Activated CD4-positive, alpha-beta T cell treated with anti-CD3 and anti-CD28 coated beads for 4 hours (primary cell): Measurements from ENCODE around the gene SLAMF9.

ENCODE experiments used
- DNase-seq, 2 donors: peaks; one replicate each; pipeline ENCODE4 v3.0.0-alpha.2; 2020

The SLAMF9 gene

DNA sequence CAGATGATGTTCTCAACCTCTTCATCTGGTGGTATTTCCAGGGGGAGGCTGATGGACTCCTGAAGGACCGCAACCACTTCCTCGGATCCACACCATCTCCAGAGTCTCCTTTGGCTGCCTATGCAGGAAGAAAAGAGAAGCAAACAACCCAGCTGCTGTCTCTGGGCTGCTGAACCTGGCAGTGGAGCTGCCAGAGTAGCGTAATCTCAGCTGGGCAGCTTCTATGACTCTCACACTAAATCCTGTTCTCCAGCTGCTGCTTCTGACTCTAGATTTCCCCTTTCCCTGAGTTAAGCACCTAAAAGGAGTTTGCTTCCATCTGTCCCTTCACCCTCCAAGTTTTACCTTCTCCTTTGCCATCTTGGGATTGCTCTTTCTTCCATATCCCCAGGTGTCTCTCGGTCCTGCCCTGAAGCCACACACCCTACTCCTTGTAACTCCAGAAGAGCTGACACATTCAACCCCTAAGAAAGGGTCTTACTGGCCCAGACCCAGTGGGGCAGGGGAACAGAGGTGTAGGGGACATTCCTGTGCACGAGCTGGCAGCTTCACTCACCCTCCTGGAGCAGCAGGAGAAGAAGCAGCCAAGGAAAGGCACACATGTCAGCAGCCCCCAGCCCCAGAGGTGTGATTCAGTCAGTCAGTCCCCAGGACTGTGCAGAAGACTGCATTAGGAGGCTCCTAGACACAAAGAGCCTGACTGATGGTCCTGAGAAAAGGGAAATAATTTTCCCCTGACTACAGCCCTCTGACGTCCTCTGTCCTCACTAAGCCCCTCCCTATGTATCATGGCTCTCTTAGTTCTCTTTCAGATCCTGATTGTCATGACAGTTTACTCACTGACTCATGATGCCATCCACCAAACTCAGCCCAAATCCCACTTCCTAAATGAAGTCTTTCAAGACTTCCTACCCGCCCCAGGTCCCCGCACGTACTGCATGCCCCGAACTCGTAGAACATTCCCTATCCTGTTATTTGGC, at the start of gene SLAMF9:
Gene SLAMF9, minus strand, starts transcription at position 702 of the 980 bp plus-strand sequence. Its CDS starts 100 bp downstream, at position 602.
- no peak for DNase-seq

DNA sequence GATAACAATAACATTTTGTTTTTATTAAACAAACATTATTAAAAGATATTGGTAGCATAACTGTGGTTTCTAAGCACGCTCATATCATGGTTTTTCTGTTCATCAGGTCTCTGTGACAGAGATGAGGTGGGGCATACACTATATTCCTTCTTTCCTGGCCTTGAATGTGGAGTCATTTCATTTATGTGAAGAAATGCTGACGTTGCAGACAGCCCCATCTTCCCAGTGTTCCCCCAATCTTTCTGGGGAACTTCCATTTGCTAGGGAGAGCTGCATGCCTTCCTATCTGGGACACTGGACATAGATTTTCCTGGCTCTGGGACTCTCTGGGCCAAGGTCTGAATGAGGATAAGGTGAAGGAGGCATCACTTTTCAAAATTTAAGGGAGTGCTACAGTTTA, 47.4 kb upstream of the SLAMF9 start:
- no peak for DNase-seq

DNA sequence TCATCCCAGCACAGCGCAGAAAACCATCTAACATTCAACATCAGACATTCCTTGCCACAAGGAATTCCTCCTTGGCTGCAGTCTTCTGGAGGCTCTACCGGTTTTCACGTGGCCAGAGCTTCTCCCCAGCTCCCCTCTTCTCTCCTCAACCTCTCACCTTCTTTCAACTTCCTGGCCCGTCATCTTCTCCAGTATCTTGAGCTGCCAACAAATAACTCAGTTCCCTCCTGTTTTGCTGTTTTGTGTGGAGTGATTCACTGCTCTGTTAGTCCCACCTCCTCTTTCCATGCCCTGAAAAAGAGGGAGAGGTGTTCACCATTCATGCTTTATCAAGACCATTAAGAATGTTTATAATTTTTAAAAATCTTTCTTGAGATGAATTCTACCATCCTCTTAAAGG, 45.2 kb upstream of the SLAMF9 start:
- DNase-seq = no peak

DNA sequence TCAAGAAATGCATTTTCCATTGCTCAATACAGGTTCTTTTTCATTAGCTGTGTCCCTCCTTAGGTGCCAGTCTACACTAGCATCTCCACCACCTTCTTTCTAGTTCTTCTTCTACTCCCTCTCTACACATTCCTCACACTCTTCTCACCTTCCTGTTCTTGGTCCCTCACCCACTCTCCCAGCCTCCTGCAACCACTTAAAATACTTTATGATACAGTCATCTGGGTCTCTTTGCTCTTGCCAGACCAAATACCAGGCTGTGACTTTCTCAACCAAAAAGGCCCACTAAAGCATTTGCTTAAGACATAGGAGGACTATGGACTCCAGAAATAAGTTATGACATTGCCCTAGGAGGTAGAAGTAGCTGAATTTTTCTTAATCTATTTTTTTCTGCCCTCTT, 42.6 kb upstream of the SLAMF9 start:
- no peak for DNase-seq

DNA sequence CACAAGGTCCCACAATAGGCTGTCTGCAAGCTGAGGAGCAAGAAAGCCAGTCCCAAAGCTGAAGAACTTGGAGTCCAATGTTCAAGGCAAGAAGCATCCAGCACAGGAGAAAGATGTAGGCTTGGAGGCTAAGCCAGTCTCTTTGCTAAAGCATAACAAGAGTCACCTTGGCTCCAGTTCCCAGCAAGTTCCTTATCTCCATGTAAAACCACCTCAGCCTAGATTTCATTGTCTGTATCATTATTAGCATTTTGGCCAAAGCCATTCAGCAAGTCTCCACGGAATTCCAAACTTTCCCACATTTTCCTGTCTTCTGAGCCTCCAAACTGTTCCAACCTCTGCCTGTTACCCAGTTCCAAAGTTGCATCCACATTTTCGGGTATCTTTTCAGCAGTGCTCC, 40.9 kb upstream of the SLAMF9 start:
- no peak for DNase-seq

DNA sequence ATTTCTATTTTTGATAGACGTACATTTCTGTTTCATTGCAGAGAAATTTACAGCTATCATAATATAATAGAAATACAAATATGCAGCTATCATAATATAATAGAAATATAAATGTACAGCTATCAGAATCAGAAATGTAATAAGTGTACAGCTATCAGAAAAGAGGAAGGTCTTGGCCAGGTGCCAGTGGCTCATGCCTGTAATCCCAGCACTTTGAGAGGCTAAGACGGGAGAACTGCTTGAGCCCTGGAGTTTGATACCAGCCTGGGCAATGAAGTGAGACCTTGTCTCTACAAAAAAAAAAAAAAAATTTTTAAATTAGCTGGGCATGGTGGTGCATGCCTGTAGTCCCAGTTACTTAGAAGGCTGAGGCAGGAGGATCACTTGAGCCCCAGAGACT, 39.9 kb upstream of the SLAMF9 start:
- DNase-seq = no peak

DNA sequence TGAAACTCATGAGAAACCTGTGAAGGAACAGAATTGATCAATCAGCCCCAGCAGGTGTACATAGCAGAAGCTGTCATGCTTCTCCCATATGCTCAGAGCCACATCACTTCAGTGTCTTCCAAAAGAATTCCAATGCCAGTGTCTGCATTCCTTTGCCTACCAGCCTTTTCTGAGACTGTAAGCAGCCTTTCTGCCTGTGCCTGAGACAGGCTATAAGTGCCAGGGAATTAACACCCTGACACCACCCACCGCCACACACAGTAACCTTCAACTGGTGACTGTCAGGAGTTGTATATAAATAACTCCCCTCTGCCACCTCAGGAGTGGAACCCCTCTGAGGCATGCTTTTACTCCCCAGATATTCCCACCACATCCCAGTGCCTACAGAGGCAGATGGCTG, 38.1 kb upstream of the SLAMF9 start:
- no peak for DNase-seq

DNA sequence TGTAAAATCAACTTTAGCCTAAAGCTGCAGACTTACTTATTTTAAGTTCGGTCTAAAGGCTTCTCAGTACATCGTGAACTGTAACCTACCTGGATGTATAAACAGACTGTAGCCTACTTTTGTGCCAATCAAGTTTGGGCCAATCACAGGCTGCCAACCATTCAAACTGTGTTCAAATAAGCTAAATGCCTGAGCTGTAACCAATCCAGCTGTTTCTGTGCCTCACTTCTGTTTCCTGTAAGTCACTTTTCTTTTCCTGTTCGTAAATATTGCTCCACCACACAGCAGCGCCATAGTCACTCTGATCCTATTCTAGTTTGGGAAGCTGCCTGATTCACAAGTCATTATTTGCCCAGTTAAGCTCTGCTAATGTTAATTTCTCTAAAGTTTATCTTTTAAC, 37.5 kb upstream of the SLAMF9 start:
- no peak for DNase-seq

DNA sequence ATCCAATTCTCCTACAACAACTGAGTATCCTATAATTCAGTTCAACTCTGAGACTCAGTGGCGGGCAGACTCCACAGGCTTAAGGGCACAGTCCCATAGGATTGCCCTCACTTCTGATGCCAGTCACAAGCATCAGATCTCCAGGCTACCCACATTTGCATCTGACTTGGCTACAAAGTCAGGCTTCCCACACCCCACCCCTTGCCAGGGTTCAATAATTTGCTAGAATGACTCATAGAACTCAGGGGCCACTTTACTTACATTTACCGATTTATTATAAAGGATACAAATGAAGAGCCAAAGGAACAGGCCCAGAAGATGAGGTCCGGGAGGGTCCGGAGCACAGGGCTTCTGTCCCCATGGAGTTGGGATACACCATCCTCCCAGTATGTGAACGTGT, 36.0 kb upstream of the SLAMF9 start:
- DNase-seq = no peak

DNA sequence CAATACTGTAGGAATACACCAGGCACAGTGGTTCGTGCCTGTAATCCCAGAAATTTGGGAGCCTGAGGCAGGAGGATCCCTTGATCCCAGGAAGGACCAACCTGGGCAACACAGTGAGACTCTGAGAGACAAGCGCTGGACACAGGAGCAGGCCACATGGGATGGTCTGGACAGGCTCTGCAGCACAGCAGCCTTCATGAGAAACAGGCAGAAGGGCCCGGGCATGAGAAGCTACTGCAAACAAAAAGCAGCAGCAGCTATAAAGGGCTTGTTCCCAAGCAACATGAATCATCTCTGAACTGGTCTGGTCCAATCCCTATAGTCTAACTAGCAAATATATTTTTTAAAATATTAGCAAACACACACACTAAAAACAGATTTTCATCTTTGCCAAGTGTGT, 35.5 kb upstream of the SLAMF9 start:
- DNase-seq = no peak

DNA sequence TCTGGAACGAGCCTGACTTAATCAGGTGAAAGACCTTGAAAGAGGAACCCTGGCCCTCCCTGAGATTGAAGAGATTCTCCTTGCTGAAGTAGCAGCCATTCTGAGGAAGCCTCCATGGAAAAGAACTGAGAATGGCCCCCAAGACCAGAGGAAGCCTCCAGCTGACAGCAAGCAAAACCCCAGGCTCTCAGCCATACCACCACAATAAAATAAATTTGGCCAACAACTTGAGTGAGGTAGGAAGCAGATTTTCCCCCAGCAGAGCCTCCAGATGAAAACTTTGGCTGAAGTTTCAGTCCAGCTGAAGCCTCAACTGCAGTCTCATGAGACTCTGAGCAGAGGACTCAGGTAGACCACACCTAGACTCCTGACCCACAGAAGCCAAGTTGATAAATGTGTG, 34.0 kb upstream of the SLAMF9 start:
- DNase-seq = no peak

DNA sequence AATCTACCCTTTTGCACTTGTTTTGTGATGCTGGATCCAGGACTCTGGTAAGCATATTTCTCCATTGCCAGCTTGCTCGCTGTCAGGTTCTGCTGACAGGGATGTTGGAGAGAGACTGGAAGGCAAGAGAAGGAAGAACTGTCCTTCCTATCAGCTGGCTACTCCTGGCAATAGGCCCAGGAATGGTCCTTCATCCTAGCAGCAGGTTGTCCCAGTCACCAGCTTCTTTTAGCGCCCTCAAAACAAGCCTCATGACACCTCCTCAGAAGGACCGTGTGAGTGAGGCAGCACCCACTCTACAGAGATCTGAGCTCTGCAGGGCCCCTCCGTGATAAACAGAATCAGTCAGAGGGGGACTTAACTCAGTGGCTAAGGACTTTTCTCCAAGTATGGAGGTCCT, 33.1 kb upstream of the SLAMF9 start:
- DNase-seq = no peak

DNA sequence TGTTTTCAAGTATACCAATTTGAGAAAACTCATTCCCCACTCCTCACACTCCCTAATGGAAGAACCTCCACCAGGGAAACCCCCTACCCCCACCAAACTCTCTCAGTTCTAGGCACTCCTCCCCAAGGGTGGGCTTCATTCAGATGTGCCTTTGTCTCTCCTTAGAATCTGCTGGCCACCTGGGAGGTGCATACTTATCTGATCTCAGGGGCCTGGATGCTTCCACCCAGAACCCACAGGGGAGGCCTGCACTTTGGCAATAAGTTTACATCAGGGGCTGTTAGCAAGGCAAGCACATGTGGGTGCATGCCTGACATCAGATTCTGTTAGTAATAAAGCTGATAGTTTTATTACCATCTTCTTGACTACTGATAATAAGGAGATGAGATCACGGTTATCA, 32.5 kb upstream of the SLAMF9 start:
- DNase-seq = no peak

DNA sequence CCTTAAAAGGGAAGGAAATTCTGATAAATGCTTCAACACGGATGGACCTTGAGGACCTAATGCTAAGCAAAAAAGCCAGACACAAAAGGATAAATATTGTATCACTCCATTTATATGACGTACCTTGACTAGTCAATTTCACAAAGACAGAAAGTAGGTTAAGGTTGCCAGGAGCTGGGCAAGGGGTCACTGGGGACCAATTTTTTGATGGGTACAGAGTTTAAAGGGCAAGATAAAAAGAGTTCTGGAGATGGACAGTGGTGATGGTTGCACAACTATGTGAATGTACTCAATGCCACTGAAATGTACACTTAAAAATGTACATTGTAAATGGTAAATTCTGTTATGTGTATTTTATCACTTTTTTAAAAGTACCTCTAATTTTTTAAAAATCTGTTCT, 32.1 kb upstream of the SLAMF9 start:
- DNase-seq = no peak

DNA sequence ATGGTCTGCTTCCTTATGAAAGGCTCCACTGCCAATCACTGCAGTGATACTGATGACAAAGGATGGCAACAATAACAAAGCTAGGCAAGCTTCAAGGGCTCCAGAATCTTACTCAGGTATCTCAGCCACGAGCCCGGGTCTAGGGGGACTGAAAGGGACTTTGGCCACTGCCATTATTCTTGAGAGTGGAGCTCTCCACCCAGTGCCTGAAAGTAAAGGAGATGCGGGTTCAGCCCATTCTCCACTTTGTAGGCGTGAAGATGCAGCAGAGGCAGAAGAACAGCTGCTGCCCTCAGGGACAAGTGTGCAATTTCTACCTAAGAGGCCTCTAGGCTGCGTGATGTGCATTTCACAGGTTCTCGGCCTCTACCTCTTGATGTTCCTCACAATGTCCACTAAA, 31.4 kb upstream of the SLAMF9 start:
- no peak for DNase-seq

DNA sequence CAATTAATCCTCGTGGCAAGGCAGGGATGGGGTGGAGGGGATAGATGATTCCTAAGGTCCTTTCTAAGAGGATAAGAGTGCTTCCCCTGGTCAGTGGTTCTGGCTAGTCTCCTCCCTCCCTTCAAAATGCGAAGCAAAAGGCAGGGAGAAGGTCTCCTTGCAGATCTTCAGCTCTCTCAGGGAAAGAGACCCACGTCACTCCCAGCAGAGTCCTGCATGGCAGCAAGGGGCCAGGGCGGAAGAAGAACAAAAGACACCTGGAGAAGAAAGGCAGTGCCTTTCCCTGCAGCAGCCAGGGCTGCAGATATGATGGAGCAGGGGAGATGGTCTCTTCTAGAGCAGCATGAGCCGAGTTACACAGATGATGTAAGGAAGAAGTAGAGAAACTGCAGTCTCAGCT, 29.6 kb upstream of the SLAMF9 start:
- DNase-seq = no peak

DNA sequence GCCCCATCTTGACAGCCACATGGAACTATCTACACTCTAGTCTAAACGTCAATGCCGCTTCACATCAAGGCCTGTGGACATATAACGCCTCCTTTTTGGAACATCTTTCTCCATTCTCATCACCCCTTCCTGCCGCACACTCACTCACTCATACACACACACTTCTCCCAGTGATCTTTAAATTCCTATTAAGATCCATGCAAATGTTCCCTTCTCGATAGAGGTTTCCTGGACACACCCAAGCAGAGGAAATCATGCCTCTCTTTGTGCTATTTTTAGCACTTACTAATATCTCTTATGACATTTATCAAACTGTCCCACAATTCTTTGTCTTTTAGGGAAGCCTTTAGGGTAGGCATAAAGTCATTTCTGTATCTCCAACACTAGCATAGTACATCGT, 28.2 kb upstream of the SLAMF9 start:
- no peak for DNase-seq

DNA sequence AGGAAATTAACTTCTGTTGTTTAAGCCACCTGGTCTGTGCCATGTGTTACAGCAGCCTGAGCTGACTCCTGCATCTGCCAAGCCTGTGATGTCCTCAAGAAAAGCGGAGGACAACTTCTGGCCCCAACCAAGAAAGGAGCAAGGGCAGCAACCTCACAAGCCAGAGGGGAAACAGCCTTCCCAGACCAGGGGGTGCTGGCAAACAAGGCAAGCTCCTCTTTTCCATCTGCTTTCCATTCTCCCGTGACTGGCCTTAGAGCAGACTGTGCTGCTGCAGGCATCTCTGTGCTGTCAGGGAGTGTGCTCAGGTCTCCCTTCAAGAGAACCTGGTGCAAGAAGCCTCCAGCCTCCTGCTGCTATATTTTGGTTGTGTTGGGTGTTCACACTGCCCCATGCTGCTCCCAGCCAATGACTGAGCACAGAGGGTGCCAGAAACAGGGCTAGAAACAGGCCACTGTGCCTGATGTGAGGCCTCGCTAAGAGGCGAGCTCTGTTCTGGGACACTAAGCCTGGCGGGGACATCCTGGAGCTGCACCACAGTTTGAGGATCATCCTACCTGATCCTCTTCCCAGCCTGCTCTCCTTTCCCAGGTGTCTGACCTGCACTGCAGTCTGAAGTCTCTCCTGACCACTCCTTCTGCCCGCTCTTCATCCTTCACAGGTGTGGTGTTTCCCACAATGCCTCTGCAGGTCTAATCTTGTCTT, 27.5 kb upstream of the SLAMF9 start:
- no peak for DNase-seq

DNA sequence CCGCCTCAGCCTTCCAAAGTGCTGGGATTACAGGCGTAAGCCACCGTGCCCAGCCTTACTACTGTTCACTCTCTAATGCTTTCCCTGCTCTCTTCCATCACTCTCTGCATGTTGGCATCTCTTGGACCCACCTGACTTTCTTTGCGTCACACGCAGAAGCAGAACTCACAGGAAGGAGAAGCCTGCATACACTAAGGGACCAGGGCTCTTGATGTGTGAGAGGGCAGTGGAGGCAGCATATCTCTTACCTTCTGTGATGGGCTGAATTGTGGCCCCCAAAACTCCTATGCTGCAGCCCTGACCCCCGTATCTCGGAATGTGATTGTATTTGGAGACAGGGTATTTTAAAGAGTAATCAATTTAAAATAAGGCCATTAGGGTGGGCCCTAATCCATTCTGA, 26.7 kb upstream of the SLAMF9 start:
- no peak for DNase-seq

DNA sequence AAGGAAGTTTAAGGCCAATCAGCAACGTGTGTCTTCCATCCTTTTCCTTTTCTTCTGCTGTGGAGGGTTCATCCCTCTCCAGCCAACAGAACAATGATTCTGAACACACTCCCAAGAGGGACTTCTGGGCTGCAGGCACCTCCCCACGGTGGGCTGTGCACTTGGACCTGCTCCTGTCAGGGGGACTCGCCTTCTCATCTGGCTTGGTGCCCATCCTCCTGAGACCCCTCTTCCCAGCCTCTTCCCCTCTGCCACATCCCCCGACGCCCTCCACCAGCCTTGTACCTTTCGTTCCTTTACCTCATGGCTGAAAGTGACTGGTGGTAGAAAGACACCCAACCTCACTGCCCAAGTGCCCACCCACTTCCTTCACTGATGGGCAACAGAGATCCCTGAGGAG, 26.0 kb upstream of the SLAMF9 start:
- no peak for DNase-seq

DNA sequence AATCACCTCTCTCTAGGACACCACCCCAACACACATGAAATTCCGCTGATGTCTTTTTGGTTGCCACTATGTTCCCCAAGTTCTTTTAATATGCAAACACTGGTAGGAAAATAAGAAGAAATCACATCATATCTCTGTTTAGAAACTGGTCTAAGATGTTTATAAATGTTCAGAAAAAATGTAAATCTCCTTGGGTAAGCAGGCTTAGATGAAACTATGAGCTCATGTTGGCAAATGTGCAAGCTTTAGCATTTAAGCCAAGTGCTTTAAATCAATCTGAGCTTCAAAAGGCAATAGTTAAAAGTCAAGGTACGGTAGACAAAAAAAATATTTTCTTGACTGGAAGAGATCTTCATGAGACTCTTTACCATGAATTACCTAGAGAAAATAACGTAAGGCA, 25.2 kb upstream of the SLAMF9 start:
- no peak for DNase-seq

DNA sequence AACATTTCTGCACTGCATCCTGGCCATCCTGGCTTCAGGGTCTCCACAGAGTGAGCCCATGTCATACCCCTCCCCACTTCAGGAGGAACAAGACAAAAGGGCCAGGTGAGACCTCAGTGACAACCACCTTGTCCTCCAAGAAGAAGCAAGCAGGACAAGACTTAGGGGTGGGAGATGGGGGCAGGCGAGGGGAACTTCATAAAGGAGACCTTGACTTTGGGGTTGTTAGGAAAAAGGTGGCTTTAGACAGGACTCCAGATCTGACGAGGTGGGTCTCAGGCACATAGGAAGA, 24.0 kb upstream of the SLAMF9 start:
- DNase-seq = no peak

DNA sequence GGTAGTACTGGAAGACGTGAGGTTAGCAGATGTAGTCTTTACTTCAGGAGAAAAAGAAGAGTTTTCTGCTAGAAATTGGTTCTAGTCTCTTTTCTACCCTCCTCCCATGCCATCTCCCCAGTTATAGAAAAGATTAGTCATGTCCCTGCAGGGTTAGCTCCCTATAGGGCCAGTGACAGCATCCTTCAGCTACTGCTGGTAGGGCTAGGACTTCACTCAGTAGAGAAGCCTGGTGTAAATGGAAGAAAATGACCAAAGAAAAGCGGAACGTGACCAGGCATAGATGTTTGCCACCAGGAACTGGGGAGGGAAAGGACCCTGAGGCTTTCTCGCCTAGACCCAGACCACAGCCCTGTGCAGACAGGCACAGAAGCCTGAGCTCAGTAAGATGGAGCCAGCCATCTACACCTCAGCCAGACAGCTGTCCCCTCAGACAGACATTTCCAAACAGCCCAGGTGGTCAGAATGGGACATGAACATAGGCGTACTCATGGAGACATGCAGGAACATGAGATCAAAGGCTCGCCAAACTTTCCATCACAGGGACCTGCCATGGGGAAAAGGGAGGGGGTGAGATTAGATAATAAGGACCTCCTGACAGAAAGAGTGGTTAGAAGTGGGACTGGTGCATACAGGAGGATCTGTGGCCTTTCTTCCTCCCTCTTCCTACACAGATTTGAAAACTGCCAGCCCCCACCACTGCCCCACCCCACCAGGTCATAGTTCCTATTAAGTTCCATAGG, 23.5 kb upstream of the SLAMF9 start:
- no peak for DNase-seq
